Activated T-helper 1 cell treated with Interleukin-2 at 50 U/mL for 16 hours (primary cell): ENCODE results near the gene SLC22A5.
A peak's percentile ranks its signal among the peaks of the same experiment; 100 is the strongest.
"Not testable (repeated sequence)": the region's sequence is repeated elsewhere in the genome, so short reads cannot be mapped to it uniquely, and the experiment has no call there.

Source experiments
- DNase-seq: peaks from one replicate; pipeline ENCODE4 v3.0.0-alpha.2; 2020; ENCODE audit warnings: low read depth

SLC22A5 gene

DNA sequence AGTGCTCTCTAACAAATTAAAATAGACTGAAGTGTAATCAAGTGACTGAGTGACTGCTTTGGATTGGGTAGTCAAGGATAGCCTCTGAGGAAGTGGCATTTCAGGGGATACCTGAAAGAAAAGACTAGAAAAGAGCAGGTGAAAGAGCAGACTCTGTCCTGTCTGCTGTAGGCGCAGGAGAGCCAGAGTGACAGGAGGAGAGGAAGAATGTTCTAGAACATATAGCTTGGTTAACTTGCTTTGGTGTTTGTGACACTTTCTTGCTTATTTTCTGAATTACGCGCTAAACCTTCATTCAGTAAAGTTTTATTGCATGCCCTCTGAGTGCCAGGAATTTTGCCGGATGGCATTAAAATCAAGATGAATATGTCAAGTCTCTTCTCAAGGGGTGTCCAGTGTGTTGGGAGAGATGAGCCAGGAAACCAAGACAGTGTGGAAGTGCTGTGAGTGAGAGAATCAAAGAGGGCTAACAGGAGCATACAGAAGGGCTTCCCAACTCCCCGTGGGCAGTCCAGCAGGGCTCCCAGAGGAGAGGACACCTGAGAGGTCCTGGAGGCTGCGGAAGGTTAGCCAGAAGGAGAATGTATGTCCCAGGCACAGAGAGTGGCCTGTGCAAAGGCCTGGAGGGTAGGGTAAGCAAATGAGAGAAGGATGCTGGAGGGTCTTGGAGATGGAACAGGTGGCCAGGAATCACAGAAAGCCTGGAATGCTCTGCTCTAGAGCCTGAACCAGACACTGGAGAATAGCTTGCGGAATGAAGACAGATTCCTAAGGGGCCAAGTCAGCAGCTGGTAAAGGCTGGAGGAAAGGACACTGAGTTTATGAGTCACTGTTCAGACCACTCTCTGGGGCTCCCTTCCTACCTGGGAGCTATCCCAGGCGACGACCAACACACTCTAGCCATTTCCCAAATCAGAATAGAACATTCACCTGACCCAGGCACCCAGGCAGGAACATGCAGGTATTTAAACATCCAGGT, 59.3 kb downstream of the SLC22A5 start:
- no peak for DNase-seq

DNA sequence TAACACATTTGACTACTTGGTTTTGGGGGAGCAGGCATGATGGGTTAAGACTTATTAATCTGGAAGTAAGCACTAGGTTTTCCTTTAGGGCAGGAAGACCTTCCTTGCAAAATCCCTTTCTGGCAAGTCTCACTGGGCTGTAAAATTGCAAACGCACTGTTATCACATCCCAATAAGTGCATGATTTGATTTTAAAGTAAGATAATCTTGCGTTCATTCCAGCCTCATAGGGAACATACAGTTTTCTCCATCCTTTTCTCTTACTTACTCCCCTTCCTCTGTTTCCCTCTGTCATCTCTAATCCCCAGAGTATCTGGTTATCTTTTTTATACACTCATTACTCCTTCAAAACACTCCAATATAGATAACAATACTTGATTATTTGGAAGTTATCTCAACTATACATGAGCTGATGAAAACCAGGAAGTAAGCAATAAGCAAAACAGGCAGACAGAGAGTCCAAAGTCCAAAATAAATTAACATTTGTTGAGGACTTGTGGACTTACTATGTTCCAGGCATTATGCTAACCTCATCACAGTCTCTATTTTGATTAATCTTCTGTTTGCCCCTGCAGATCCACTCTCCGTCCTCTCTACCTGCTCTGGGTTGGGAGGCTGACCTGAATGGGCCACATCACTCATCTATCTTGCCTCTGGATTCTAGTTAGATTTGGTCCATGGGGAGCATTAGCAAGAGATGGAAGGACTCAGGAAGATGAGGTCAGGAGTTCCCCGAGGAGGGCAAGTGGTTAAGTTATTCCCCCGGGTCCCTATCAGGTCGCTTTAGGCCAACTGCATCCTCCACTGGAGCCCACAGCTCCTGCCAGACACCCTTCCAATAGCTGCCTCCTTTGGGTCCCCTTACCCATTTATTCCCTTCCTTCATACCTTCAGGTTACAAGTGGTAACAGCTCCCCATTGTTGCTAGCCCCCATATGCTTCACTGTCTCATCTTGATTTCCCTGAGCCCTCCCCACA, 60.2 kb downstream of the SLC22A5 start:
- DNase-seq, result no peak

DNA sequence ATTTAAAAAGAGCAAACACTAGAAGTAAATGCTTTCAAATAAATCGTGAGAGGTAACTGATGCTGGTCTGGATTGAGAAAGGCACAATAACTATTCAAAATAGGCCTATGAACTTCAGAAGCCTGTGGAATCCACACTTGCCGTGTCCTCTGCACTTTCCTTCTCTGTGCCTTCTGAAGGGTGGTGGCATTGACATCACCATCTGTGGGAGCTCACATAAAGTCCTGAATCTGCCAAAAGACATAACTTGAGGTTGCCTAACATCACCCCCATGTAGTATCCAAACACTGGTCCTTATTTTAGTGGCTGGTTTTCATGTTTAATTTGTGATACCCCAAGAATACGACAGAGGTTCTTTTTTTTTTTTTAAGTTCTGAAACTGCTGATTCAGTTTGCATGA, 61.2 kb downstream of the SLC22A5 start:
- DNase-seq, result no peak

DNA sequence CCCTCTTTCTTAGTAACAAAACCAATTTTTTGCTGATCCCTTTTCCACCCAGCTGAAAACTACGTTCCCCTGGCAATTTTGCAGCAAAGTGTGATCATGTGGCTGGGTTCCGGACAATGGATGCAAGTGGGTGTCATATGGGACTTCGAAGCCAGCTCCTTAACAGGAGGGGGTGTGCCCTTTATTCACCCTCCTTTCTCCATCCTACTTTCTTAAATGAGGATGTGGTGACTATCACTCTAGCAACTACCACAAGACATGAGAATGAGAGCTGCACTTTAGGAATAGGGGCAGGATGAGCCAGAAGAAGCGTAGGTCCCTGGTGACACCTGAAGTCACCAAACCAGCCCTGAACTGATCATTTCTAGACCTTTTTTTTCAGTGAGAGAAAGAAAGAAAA, 62.1 kb downstream of the SLC22A5 start:
- DNase-seq, result no peak

DNA sequence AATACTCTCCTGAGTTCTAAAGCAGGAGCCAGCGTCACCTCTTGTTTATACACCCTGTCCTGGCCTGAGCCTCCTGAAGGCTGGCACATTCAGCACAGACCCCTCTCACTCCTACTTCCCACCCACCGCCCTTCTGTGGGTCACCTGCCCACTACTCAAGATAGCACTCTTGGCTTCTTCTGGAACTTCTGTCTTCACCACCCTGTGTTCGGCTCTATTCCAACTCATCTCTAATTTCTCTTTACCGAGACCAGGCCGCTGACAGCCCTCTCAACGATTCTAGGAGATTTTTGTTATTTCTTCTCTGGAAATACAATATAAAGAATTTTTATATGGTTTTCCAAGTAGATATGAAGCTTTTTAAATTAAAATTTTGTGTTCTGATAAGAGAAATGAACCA, 63.6 kb downstream of the SLC22A5 start:
- DNase-seq, result no peak

DNA sequence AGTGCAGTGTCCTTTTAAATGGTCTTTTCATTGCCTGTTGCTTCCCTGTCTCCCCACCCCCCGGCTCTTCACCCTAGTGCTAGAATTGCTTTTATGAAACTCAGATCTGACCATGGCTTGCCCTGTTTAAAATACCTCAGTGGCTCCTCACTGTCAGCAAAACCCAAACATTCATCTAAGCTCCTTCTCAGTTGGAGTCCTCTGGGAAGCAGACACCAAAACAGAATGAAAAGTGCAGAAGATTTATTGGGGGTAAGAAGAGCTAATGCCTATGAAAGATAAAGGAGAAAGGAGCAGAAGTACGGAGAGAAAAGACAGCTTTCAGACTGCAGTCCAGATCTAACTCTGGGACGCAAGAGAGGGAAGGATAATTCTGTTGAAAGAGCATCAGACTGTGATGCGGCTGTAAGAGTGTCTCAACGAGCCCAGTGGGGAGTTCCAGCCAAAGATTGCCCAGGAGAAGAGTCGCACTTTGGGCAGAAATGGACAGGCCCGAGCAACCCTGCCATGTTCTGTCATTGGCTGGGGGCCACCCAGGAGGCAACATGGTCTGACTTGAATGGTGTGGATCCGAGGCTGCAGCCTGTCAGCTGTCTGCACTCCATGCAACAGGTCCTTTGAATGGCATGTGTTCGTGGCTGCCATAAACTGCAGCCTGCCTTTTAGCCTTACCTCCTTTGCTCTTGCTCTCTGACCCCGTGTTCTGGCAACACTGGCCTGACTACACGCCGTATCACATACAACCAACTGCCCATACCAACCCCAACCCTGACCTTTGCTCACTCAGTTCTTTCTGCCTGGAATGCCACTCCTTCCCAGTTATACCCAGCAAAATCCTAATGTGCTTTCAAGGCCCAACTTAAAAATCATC, 65.1 kb downstream of the SLC22A5 start:
- DNase-seq, result no peak

DNA sequence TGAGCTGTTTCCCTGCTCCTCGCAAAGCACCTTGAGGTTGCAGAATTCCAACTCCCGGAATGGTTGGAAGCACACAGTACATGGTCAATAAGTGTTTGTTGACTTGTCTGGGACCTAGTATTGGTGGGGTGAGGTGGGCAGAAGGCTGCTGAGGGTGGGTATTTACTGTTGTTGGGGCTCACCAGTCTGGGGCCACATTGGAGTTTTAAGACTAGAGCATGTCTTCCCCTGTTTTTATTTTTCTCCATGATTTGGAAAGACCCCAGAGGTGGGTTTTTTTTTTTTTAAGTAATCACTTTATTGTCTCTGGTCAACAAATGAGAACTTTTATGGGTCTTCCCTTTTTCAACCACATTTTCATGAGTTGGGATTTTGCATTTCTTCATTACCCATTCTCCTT, 65.9 kb downstream of the SLC22A5 start:
- DNase-seq, result no peak

DNA sequence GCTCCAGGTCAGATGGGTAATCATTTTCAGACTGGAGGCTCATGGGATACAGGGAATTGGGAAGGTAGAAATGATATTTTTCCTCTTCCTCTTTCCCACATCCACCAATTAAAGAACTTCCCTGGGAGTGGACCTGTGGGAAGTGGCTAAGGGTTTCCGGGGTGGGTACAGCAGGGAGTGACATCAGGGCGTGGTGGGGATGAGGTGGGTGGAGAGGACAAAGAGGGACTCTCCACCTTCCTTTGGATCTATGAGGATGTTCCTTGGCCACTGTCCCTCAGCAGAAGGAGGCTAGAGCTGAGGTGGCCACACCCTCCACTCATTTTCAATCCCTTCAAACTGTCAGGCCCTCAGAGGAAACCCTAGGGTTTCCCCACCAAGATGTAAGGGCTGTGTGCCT, 66.4 kb downstream of the SLC22A5 start:
- DNase-seq, result no peak

DNA sequence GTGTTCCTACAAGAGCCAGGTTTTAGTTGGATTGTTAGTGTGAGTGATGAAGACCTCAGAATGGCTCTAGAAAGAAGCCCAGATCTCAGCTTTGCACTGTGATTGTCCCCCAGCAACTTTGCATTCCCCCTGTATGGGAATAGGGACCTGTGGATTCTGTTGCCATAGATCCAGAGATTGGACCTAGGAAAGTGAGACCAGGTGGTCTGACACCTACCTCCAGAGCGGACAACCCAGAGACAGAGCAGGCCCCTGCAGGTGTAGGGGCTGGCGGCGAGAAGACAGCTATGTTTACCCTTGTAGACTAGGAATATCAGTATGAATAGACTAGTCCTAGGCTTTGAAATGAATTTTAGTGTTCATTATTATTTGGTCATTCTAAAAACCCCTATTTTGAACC, 67.4 kb downstream of the SLC22A5 start:
- no peak for DNase-seq

DNA sequence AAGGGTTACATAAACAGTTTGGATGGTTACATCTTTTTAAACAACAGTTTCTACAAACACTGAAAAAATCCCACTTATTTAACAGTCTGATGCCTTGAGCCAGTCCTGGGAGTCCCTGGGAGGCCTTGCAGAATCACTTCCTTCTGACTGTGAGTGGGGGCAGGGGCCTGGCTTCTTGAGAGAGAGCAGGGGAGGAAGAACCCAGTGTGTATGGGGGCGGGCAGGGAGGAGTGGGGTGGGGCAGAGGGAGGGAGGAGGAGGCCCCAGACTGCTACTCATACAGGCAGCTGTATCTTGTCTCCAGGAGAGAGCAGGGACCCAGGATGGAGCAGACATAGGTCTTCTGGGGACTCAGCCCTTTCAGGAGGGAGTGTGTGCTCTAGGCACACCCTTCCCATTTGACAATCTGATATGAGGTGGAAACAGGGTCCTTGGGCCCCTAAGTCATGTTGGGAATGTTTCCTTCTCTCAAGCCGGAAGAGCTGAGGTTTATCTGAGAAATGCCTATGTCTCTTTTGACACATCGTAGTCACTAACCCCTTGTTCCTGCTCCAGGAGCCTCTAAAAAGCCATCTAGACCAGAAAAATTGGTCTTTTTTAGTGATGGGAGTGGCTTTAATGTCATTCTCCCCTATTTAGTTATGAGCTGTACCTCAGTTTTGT, 68.2 kb downstream of the SLC22A5 start:
- peak; percentile 38 for DNase-seq

DNA sequence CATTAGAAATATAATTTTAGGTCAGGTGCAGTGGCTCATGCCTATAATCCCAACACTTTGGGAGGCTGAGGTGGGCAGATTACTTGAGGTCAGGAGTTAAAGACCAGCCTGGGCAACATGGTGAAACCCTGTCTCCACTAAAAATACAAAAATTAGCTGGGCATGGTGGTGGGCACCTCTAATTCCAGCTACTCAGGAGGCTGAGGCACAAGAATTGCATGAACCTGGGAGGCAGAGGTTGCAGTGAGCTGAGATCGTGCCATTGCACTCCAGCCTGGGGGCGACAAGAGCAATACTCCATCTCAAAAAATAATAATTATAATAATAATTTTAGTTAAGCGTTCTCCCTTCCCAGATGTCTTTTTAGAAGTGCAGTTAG, 68.7 kb downstream of the SLC22A5 start:
- DNase-seq, result not testable (repeated sequence)

DNA sequence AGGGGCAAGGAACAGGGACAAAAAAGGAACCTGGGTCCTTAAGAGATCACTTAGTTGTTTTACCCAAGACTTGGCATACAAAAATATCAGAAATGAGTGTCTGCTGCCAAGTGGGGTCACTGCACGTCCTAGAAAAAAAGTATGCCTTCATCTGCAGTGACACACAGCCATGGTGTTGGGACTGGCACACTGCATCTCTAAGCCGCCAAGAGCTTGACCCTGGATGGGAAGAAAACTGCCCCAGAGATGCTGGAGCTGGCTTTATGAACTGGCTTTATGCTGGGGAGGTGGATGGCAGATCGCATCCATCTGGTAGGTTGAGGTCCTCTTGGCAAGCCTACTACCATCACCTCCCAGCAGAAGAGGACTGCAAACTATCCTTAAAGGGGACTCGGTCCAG, 69.4 kb downstream of the SLC22A5 start:
- no peak for DNase-seq

DNA sequence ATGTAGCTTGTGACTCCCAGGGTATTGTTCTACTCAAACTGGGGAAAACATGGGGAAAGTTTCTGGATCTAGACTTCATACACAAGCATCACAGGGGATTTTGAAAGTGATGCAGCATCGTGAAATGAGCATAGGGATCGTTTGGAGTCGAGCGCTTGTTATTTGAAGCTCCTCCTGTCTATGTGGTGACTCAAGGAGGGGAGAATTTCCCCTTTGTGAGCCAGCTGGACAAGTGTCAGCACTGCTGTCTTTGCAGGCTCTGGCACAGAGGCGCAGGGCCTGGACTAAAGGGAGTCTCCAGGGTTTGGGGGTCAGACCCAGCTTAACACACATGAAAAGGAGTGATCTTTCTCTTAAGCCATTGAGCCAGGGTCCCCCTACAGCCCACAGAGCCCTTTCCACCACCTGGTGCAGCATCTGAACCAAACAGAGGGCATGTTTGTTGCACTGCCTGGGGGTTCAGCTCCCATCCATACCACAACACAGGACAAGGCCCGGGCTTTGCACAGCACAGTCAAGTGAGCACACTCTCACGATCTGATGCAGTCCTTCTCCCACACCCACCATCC, 70.1 kb downstream of the SLC22A5 start:
- no peak for DNase-seq

DNA sequence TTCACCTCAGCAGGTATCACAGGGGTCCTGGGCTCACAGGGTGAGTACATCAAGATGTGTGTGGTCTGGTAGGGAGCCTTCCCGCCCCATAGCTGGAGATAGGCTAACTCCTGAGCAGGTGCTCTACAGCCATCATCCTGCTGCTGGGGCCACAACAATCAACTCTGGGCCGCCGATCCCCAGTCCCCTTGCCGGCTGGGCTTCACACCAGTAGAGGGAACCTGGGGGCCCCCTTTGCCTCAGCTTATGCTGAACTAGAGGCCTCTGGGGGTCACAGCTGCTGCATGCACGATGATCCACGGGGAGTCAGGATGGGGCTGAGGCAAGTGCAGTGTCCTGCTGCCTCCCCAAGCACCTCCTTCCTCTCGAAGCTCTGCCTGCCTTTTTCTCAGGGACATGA, 74.6 kb downstream of the SLC22A5 start:
- DNase-seq, result no peak
